Common myeloid progenitor, CD34-positive (primary cell): Measurements from ENCODE around the gene TPX2.

Experiments used
- CTCF ChIA-PET: fragments of 350-600 bp; sonication (Branson Sonifier 250); formaldehyde crosslinking; loops from one replicate; lab custom pipeline; 2021; ENCODE audit warnings: antibody characterized with exemption; lab: Charles Lee
- POLR2A ChIA-PET: fragments of 350-600 bp; sonication (Branson Sonifier 250); formaldehyde crosslinking; loops from one replicate; lab custom pipeline; 2021; ENCODE audit warnings: antibody characterized with exemption; lab: Charles Lee
- DNase-seq, 3 donors: peaks; one replicate each; pipeline versions ENCODE4 v3.0.0 to v3.0.0-alpha.2; 2013
- H3K27ac ChIP-seq, 2 experiments: 1 replicate in 1 of 2; 2 replicates in 1 of 2; pipeline ENCODE4 v1.7.0; 2013; ENCODE audit warnings: inconsistent platforms in 2 of 2, low read length in 2 of 2, mild to moderate bottlenecking in 2 of 2, low read depth in 1 of 2, moderate library complexity in 1 of 2; ENCODE audit not compliant: severe bottlenecking in 2 of 2, insufficient read depth in 1 of 2, poor library complexity in 1 of 2
- H3K27me3 ChIP-seq, 5 experiments: replicated peaks in 2 of 5; 1 replicate in 3 of 5; 2 replicates in 2 of 5; pipeline versions ENCODE4 v1.6.1 to v1.7.0; 2013; ENCODE audit warnings: low read length in 4 of 5, mild to moderate bottlenecking in 2 of 5, moderate library complexity in 2 of 5, inconsistent platforms in 1 of 5; ENCODE audit not compliant: insufficient read depth in 5 of 5, control insufficient read depth in 4 of 5
- H3K36me3 ChIP-seq, 4 experiments: 1 replicate in 2 of 4; 2 replicates in 2 of 4; pipeline versions ENCODE4 v1.6.1 to v1.7.0; 2013; ENCODE audit warnings: low read length in 3 of 4, control low read depth in 1 of 4, mild to moderate bottlenecking in 1 of 4; ENCODE audit not compliant: control insufficient read depth in 4 of 4, insufficient read depth in 4 of 4
- H3K4me1 ChIP-seq, 4 experiments: 1 replicate in 3 of 4; 2 replicates in 1 of 4; pipeline versions ENCODE4 v1.6.1 to v1.7.1; 2013; ENCODE audit warnings: low read length in 3 of 4, mild to moderate bottlenecking in 3 of 4, control low read depth in 1 of 4, inconsistent platforms in 1 of 4, moderate library complexity in 1 of 4; ENCODE audit not compliant: control insufficient read depth in 4 of 4, insufficient read depth in 4 of 4; ENCODE audit errors: control extremely low read depth in 1 of 4
- H3K4me3 ChIP-seq, 7 experiments: 1 replicate in 4 of 7; 2 replicates in 3 of 7; pipeline versions ENCODE4 v1.5.1 to v1.7.0; 2013; ENCODE audit warnings: mild to moderate bottlenecking in 7 of 7, low read length in 6 of 7, moderate library complexity in 6 of 7, inconsistent platforms in 2 of 7, low read depth in 2 of 7, control low read depth in 1 of 7; ENCODE audit not compliant: insufficient read depth in 4 of 7, control insufficient read depth in 1 of 7; ENCODE audit errors: extremely low read depth in 1 of 7
- H3K9me3 ChIP-seq, 5 experiments: 1 replicate in 4 of 5; 2 replicates in 1 of 5; pipeline versions ENCODE4 v1.6.1 to v1.7.1; 2013; ENCODE audit warnings: low read length in 4 of 5, mild to moderate bottlenecking in 2 of 5, inconsistent platforms in 1 of 5, low read depth in 1 of 5, moderate library complexity in 1 of 5; ENCODE audit not compliant: control insufficient read depth in 4 of 5, insufficient read depth in 2 of 5; ENCODE audit errors: control extremely low read depth in 1 of 5
- WGBS: methylation state at CpG from one replicate; pipeline ENCODE4 v1.1.5; 2013; ENCODE audit not compliant: insufficient coverage; 5-methylcytosine and 5-hydroxymethylcytosine counted together

Gene TPX2

GRCh38 chr20:31751126-31751525 lies 12.0 kb downstream of the TPX2 start:
- ChIA-PET CTCF (interaction anchor here (0.7 to 1.4 kb wide), 2 partner anchors 10 to 39 kb away, joined by 4 to 5 read pairs; no protein-coding TSS in a partner anchor), POLR2A (interaction anchor here (0.9 kb wide), 1 partner anchor 9 kb away, joined by 3 read pairs; no protein-coding TSS in a partner anchor)
- H3K27me3 ChIP-seq = no peaks in the 10 kb centered on the region
- peaks cover 0 to 31% (median 7%) of the 10 kb centered on the region in 4 experiments for H3K36me3 ChIP-seq
- H3K4me3 ChIP-seq = no peak overlapping the region
- H3K4me1 ChIP-seq = peaks cover 0 to 8% (median 4%) of the 10 kb centered on the region in 4 experiments
- WGBS = no CpG with 5 or more reads among the region's 1 CpG
- H3K9me3 ChIP-seq = no peaks in the 10 kb centered on the region
- H3K27ac ChIP-seq = no peak overlapping the region
- no peak for DNase-seq

- Histone ChIP-seq H3K9me3 (no peaks in the 10 kb centered on the region), H3K27me3 (no peaks in the 10 kb centered on the region), H3K36me3 (peaks cover 14 to 49% (median 21%) of the 10 kb centered on the region in 4 experiments), H3K4me1 (no peaks in the 10 kb centered on the region), H3K4me3 (no peak overlapping the region), H3K27ac (no peak overlapping the region)
- ChIA-PET CTCF (interaction anchor here (0.9 kb wide), 1 partner anchor 187 kb away, joined by 3 read pairs; no protein-coding TSS in a partner anchor), POLR2A (no interaction called here)
- 89% methylated on average over 3 of the region's 3 CpGs for WGBS
- DNase-seq = no peak
Observed at GRCh38 chr20:31757254-31757653, 18.2 kb downstream of the TPX2 start.

GRCh38 chr20:31758521-31758920 lies 19.4 kb downstream of the TPX2 start:
- 93% methylated on average over 2 of the region's 4 CpGs for WGBS
- no peak overlapping the region for H3K4me3 ChIP-seq
- CTCF ChIA-PET = no interaction called here
- POLR2A ChIA-PET = no interaction called here
- H3K27me3 ChIP-seq = no peaks in the 10 kb centered on the region
- H3K36me3 ChIP-seq = peaks cover 12 to 38% (median 21%) of the 10 kb centered on the region in 4 experiments
- H3K9me3 ChIP-seq = no peaks in the 10 kb centered on the region
- H3K4me1 ChIP-seq = no peaks in the 10 kb centered on the region
- DNase-seq = no peak
- no peak overlapping the region for H3K27ac ChIP-seq

GRCh38 chr20:31758991-31759390 lies 19.9 kb downstream of the TPX2 start:
- H3K4me1 ChIP-seq = no peaks in the 10 kb centered on the region
- POLR2A ChIA-PET = interaction anchor here (0.6 kb wide), 1 partner anchor 9 kb away, joined by 4 read pairs; no protein-coding TSS in a partner anchor
- H3K36me3 ChIP-seq = peaks cover 12 to 38% (median 21%) of the 10 kb centered on the region in 4 experiments
- no peak overlapping the region for H3K4me3 ChIP-seq
- CTCF ChIA-PET = no interaction called here
- no peaks in the 10 kb centered on the region for H3K27me3 ChIP-seq
- no peaks in the 10 kb centered on the region for H3K9me3 ChIP-seq
- DNase-seq = no peak
- H3K27ac ChIP-seq = no peak overlapping the region

- H3K27me3 ChIP-seq = no peaks in the 10 kb centered on the region
- ChIA-PET POLR2A (interaction anchor here (1.2 kb wide), 1 partner anchor 8 kb away, joined by 3 read pairs; no protein-coding TSS in a partner anchor), CTCF (interaction anchor here (1.0 to 1.3 kb wide), 4 partner anchors 15 to 199 kb away, joined by 3 to 4 read pairs (median 3); no protein-coding TSS in a partner anchor)
- no peaks in the 10 kb centered on the region for H3K9me3 ChIP-seq
- H3K27ac ChIP-seq = no peak overlapping the region
- no peak overlapping the region for H3K4me3 ChIP-seq
- H3K4me1 ChIP-seq = no peaks in the 10 kb centered on the region
- H3K36me3 ChIP-seq = peaks cover 12 to 45% (median 24%) of the 10 kb centered on the region in 4 experiments
- WGBS = 83% methylated on average over 1 of the region's 2 CpGs
- DNase-seq = no peak
Observed at GRCh38 chr20:31759836-31760518, 20.9 kb downstream of the TPX2 start.

- Histone ChIP-seq H3K36me3 (peaks cover 12 to 50% (median 27%) of the 10 kb centered on the region in 4 experiments), H3K27me3 (no peaks in the 10 kb centered on the region), H3K4me3 (no peak overlapping the region), H3K9me3 (no peaks in the 10 kb centered on the region), H3K4me1 (no peaks in the 10 kb centered on the region), H3K27ac (no peak overlapping the region)
- ChIA-PET POLR2A (interaction anchor here (1.2 kb wide), 1 partner anchor 9 kb away, joined by 3 read pairs; no protein-coding TSS in a partner anchor), CTCF (interaction anchor here (1.0 to 1.3 kb wide), 4 partner anchors 15 to 199 kb away, joined by 3 to 4 read pairs (median 3); no protein-coding TSS in a partner anchor)
- WGBS = 100% methylated on average over 4 of the region's 6 CpGs
- no peak for DNase-seq
Observed at GRCh38 chr20:31760519-31761240, 21.6 kb downstream of the TPX2 start.
